HG02943 (cell line): ENCODE data around the gene RADIL.

Source experiments
- ATAC-seq: cut with Tn5 transposase; IDR thresholded peaks from one replicate; pipeline ENCODE4 v1.9.1; 2021; ENCODE audit warnings: mild to moderate bottlenecking, low read depth, moderate library complexity; ENCODE audit not compliant: unreplicated experiment

RADIL gene

GRCh38 chr7:4783762-4784351 is 99.7 kb downstream of the RADIL start:
- ATAC-seq: no peak

GRCh38 chr7:4783292-4783652 is 100.2 kb downstream of the RADIL start:
- ATAC-seq: no peak

- no peak for ATAC-seq
Observed at GRCh38 chr7:4782333-4783291, 100.9 kb downstream of the RADIL start.

- ATAC-seq: no peak
Observed at GRCh38 chr7:4781366-4782069, 102.0 kb downstream of the RADIL start.

GRCh38 chr7:4779118-4779517 is 104.4 kb downstream of the RADIL start:
- ATAC-seq: no peak

- peak; percentile 14 for ATAC-seq
Observed at GRCh38 chr7:4775848-4776623, 107.5 kb downstream of the RADIL start.

GRCh38 chr7:4775250-4775847 is 108.2 kb downstream of the RADIL start, which contains the start of gene AP5Z1:
TSS of gene AP5Z1 (plus strand) at chr7:4775623. CDS start at chr7:4775716, 93 bp downstream.
- ATAC-seq: peak; percentile 86

GRCh38 chr7:4774658-4775249 is 108.8 kb downstream of the RADIL start:
- peak; percentile 30 for ATAC-seq

- ATAC-seq: no peak
Observed at GRCh38 chr7:4774007-4774406, 109.5 kb downstream of the RADIL start.

- ATAC-seq: no peak
Observed at GRCh38 chr7:4772306-4772705, 111.2 kb downstream of the RADIL start.

- ATAC-seq: no peak
Observed at GRCh38 chr7:4771737-4772136, 111.8 kb downstream of the RADIL start.

- no peak for ATAC-seq
Observed at GRCh38 chr7:4770886-4771285, 112.6 kb downstream of the RADIL start.

GRCh38 chr7:4769761-4770160 is 113.8 kb downstream of the RADIL start:
- ATAC-seq: no peak

- ATAC-seq: no peak
Observed at GRCh38 chr7:4768597-4769569, 114.6 kb downstream of the RADIL start.

GRCh38 chr7:4766666-4767519 is 116.6 kb downstream of the RADIL start:
- ATAC-seq: no peak

GRCh38 chr7:4765776-4766490 is 117.6 kb downstream of the RADIL start:
- no peak for ATAC-seq

GRCh38 chr7:4764402-4765007 is 119.0 kb downstream of the RADIL start:
- no peak for ATAC-seq
